PC-9 (cell line): Measurements from ENCODE around the gene NHLRC4. TPM values are rescaled to one million over a fixed set of nuclear protein-coding genes. Genes with fewer than 3 reads are reported as not detected.

ENCODE experiments used
- BruUV-seq: library from RNA; stranded (reverse); fragments of 400-500 nt; replicated peaks from 2 replicates; lab custom pipeline; 2021; lab: Mats Ljungman, UMichigan
- CTCF ChIA-PET: fragments of 300-600 bp; sonication (Branson Sonifier 250); formaldehyde crosslinking; loops from one replicate; lab custom pipeline; 2022; ENCODE audit warnings: antibody characterized with exemption; lab: Charles Lee
- POLR2A ChIA-PET: fragments of 300-600 bp; sonication (Branson Sonifier 250); formaldehyde crosslinking; loops from one replicate; lab custom pipeline; 2022; ENCODE audit warnings: antibody characterized with exemption; ENCODE audit not compliant: unreplicated experiment; lab: Charles Lee
- DNase-seq, 2 experiments: peaks; one replicate each; pipeline versions ENCODE4 v3.0.0 to v3.0.0-alpha.2; 2015 to 2022; ENCODE audit warnings: mixed read lengths in 1 of 2
- H2AFZ ChIP-seq: fragments of 200-600 bp; sonication (generic); 2 replicates; pipeline ENCODE4 v1.8.1; 2017; ENCODE audit warnings: antibody characterized with exemption
- H3F3A ChIP-seq: fragments of 200-600 bp; sonication (generic); 2 replicates; pipeline ENCODE4 v1.8.1; 2017; ENCODE audit warnings: antibody characterized with exemption, mild to moderate bottlenecking, low read depth; ENCODE audit not compliant: insufficient read depth
- H3K27ac ChIP-seq: fragments of 200-600 bp; sonication (generic); 2 replicates; pipeline ENCODE4 v1.6.1; 2016; ENCODE audit warnings: mixed run types
- H3K27me3 ChIP-seq: fragments of 200-600 bp; sonication (generic); 2 replicates; pipeline ENCODE4 v1.6.1; 2016; ENCODE audit warnings: low read depth, mixed run types; ENCODE audit not compliant: insufficient read depth
- H3K36me3 ChIP-seq: fragments of 200-600 bp; sonication (generic); 2 replicates; pipeline ENCODE4 v1.6.1; 2016; ENCODE audit warnings: low read depth, mixed run types
- H3K4me1 ChIP-seq: fragments of 200-600 bp; sonication (generic); replicated peaks from 2 replicates; pipeline ENCODE4 v1.6.1; 2016; ENCODE audit warnings: mixed run types; ENCODE audit not compliant: insufficient read depth
- H3K4me2 ChIP-seq: fragments of 200-600 bp; sonication (generic); 2 replicates; pipeline ENCODE4 v1.6.1; 2017; ENCODE audit warnings: mixed run types
- H3K4me3 ChIP-seq: fragments of 200-600 bp; sonication (generic); 2 replicates; pipeline ENCODE4 v1.6.1; 2016; ENCODE audit warnings: mixed run types
- H3K79me2 ChIP-seq: fragments of 200-600 bp; sonication (generic); 2 replicates; pipeline ENCODE4 v1.6.1; 2017; ENCODE audit warnings: low read depth, mixed run types
- H3K9me2 ChIP-seq: fragments of 200-600 bp; sonication (generic); 2 replicates; pipeline ENCODE4 v1.8.1; 2017; ENCODE audit warnings: mild to moderate bottlenecking; ENCODE audit not compliant: insufficient read depth
- H3K9me3 ChIP-seq: fragments of 200-600 bp; sonication (generic); 2 replicates; pipeline ENCODE4 v1.8.1; 2016; ENCODE audit warnings: low read depth; ENCODE audit not compliant: insufficient read depth
- H4K20me1 ChIP-seq: fragments of 200-600 bp; sonication (generic); 2 replicates; pipeline ENCODE4 v1.8.1; 2017; ENCODE audit not compliant: insufficient read depth
- EZH2 ChIP-seq: fragments of 200-600 bp; sonication (generic); IDR thresholded peaks from 2 replicates; pipeline ENCODE4 v1.8.0; 2017; ENCODE audit warnings: antibody characterized with exemption, low read depth
- intact Hi-C: fragments of 100-400 bp; cut with micrococcal nuclease; formaldehyde crosslinking; loops from one replicate; pipeline ENCODE4 v1.10.0; 2022; ENCODE audit not compliant: unreplicated experiment
- microRNA-seq: library from miRNA; unstranded; fragments of <30 nt; microRNA quantifications from one replicate; pipeline ENCODE4 v1.2.0, GENCODE V29; 2021; ENCODE audit warnings: borderline number of aligned reads, borderline replicate concordance
- total RNA-seq: library from RNA; stranded (reverse); gene quantifications from 2 replicates; pipeline ENCODE4 v1.2.3, GENCODE V29; 2021
- TF ChIP-seq, protein P1 (sequence below): fragments of 200-600 bp; sonication (generic); conservative IDR thresholded peaks from 2 replicates; pipeline ENCODE4 v1.6.1; 2017; ENCODE audit warnings: mixed run types, antibody characterized with exemption, mild to moderate bottlenecking, moderate library complexity

NHLRC4 gene
- total RNA-seq, 1 experiment from 2014 or later: not detected

DNA sequence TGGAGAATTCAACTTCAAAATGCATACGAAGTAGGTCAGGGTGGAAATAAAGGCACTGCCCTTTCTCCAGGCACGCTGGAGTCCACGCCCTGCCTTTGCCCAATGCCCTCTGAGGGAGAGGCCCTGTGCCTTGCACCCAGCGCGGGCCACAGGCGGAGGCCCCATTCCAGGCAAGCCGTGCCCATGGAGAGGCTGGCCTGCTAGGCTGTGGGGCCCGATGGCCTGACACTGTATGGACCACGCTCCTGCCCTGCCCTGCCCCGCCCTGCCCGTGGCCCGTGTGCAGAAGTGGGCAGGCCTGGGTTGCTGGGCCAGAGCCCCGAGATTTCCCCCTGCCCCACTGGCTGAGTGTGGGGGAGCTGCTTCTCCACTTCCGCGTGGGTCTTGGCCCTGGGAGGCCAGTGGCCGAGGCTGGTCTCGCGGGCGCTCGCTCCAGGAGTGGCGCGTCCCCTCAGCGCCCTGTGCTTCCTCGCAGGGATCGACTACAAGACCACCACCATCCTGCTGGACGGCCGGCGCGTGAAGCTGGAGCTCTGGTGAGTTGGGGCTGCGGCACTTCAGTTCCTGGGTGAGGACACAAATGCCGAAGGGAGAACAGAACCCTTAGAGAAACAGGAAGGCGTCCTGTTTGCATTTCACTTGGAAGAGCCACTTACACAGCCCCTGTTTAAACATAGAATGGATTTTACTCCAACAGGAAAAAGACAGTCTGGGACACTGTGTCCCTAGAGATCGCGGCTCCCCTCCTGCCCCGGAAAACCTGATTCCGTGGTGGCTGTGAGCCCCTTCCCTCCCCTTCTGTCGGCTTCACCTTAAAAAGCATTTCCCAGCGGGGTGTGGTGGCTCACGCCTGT lies 50.2 kb downstream of the NHLRC4 start:
- no peak for TF ChIP-seq EZH2
- TF ChIP-seq, protein P1, sequence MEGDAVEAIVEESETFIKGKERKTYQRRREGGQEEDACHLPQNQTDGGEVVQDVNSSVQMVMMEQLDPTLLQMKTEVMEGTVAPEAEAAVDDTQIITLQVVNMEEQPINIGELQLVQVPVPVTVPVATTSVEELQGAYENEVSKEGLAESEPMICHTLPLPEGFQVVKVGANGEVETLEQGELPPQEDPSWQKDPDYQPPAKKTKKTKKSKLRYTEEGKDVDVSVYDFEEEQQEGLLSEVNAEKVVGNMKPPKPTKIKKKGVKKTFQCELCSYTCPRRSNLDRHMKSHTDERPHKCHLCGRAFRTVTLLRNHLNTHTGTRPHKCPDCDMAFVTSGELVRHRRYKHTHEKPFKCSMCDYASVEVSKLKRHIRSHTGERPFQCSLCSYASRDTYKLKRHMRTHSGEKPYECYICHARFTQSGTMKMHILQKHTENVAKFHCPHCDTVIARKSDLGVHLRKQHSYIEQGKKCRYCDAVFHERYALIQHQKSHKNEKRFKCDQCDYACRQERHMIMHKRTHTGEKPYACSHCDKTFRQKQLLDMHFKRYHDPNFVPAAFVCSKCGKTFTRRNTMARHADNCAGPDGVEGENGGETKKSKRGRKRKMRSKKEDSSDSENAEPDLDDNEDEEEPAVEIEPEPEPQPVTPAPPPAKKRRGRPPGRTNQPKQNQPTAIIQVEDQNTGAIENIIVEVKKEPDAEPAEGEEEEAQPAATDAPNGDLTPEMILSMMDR: no peak
- peaks cover 5% of the 10 kb centered on the region for H3F3A ChIP-seq
- H4K20me1 ChIP-seq: peaks cover 14% of the 10 kb centered on the region; the same call in 1 of the 2 replicates
- H3K36me3 ChIP-seq: no peaks in the 10 kb centered on the region
- no peak overlapping the region for H2AFZ ChIP-seq
- intact Hi-C loops: no loop called here
- no peak overlapping the region for H3K27ac ChIP-seq
- H3K9me2 ChIP-seq: no peaks in the 10 kb centered on the region
- H3K4me1 ChIP-seq: no peaks in the 10 kb centered on the region
- DNase-seq: no peak
- BruUV-seq: no TSS peak
- H3K27me3 ChIP-seq: no peaks in the 10 kb centered on the region
- 0 out of 2 replicates have a peak, but pooled peaks cover 3% of the 10 kb centered on the region for H3K79me2 ChIP-seq
- ChIA-PET POLR2A (no interaction called here), CTCF (no interaction called here)
- H3K4me3 ChIP-seq: no peak overlapping the region
- H3K9me3 ChIP-seq: no peaks in the 10 kb centered on the region
- H3K4me2 ChIP-seq: no peak overlapping the region

DNA sequence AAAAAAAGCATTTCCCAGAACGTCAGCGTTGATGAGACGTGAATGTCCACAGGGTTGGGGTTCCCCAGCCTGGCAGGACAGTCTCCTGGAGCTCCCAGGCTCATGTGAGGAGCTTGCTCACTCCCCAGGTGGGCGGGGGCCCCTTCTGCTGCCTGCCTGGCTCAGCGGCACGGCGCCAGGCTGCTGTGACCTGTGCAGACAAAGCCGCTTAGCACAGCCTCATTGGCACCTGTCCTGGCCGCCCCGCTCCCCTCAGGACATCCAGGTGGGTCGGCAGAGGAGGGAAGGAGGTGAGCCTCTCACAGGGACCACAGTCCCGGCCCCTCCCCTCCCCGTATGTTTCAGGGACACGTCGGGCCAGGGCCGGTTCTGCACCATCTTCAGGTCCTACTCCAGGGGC lies 51.0 kb downstream of the NHLRC4 start:
- POLR2A ChIA-PET: no interaction called here
- CTCF ChIA-PET: no interaction called here
- BruUV-seq: no TSS peak

More for the DNA sequence above, 51.0 kb downstream of the NHLRC4 start:
- TF ChIP-seq, protein P1: no peak
- no peak for TF ChIP-seq EZH2
- no peaks in the 10 kb centered on the region for H3K27me3 ChIP-seq
- intact Hi-C loops: no loop called here
- H3K4me3 ChIP-seq: no peak overlapping the region
- H3K27ac ChIP-seq: no peak overlapping the region
- no peak overlapping the region for H2AFZ ChIP-seq
- peaks cover 5% of the 10 kb centered on the region for H3F3A ChIP-seq
- no peaks in the 10 kb centered on the region for H3K9me3 ChIP-seq
- no peak for DNase-seq
- H3K9me2 ChIP-seq: no peaks in the 10 kb centered on the region
- peaks cover 14% of the 10 kb centered on the region; the same call in 1 of the 2 replicates for H4K20me1 ChIP-seq
- H3K36me3 ChIP-seq: no peaks in the 10 kb centered on the region
- H3K4me1 ChIP-seq: no peaks in the 10 kb centered on the region
- no peak overlapping the region for H3K4me2 ChIP-seq
- H3K79me2 ChIP-seq: 0 out of 2 replicates have a peak, but pooled peaks cover 3% of the 10 kb centered on the region

Small RNAs within 50 kb of the gene (microRNA-seq; reads per million reads assigned to microRNA genes)
- gene MIR3176 (5.4 reads per million), gene MIR5587 (not detected)

Other genes with a start within 250 kb of the NHLRC4 start
- 42.0 and 51.2 TPM in 2 replicates for gene AXIN1, start 214.3 kb upstream of the NHLRC4 start, total RNA-seq
- gene MRPL28, start 196.5 kb upstream of the NHLRC4 start, total RNA-seq: 130 and 150 TPM in 2 replicates
- 41.4 and 45.6 TPM in 2 replicates for gene PGAP6, start 185.0 kb upstream of the NHLRC4 start, total RNA-seq
- gene NME4, start 169.8 kb upstream of the NHLRC4 start, total RNA-seq: 157 and 159 TPM in 2 replicates
- 65.4 and 78.4 TPM in 2 replicates for gene DECR2, start 165.1 kb upstream of the NHLRC4 start, total RNA-seq
- gene RAB11FIP3, start 141.4 kb upstream of the NHLRC4 start, total RNA-seq: 38.4 and 42.4 TPM in 2 replicates
- gene CAPN15, start 39.3 kb upstream of the NHLRC4 start, total RNA-seq: 66.8 and 68.9 TPM in 2 replicates
- 0.35 TPM in 1 of 2 replicates, not detected in the other for gene PRR35, start 6.6 kb upstream of the NHLRC4 start, total RNA-seq
- gene PIGQ, start 3.0 kb downstream of the NHLRC4 start, total RNA-seq: 72.5 and 96.1 TPM in 2 replicates
- gene RAB40C, start 23.1 kb downstream of the NHLRC4 start, total RNA-seq: 43.6 and 47.1 TPM in 2 replicates
- gene WFIKKN1, start 64.0 kb downstream of the NHLRC4 start, total RNA-seq: 6.9 and 9.2 TPM in 2 replicates
- 144 and 158 TPM in 2 replicates for gene METTL26, start 69.3 kb downstream of the NHLRC4 start, total RNA-seq
- gene MCRIP2, start 74.8 kb downstream of the NHLRC4 start, total RNA-seq: 64.2 and 69.6 TPM in 2 replicates
- 118 and 126 TPM in 2 replicates for gene WDR90, start 82.4 kb downstream of the NHLRC4 start, total RNA-seq
- gene RHOT2, start 101.1 kb downstream of the NHLRC4 start, total RNA-seq: 143 and 173 TPM in 2 replicates
- 18.1 and 19.9 TPM in 2 replicates for gene RHBDL1, start 108.7 kb downstream of the NHLRC4 start, total RNA-seq
- gene STUB1, start 113.4 kb downstream of the NHLRC4 start, total RNA-seq: 174 and 211 TPM in 2 replicates
- 57.4 and 61.6 TPM in 2 replicates for gene JMJD8, start 117.3 kb downstream of the NHLRC4 start, total RNA-seq
- 23.9 and 33.6 TPM in 2 replicates for gene WDR24, start 123.4 kb downstream of the NHLRC4 start, total RNA-seq
- 22.2 and 24.0 TPM in 2 replicates for gene FBXL16, start 138.8 kb downstream of the NHLRC4 start, total RNA-seq
- gene METRN, start 148.1 kb downstream of the NHLRC4 start, total RNA-seq: 77.5 and 88.5 TPM in 2 replicates
- gene ANTKMT, start 154.1 kb downstream of the NHLRC4 start, total RNA-seq: 55.0 and 102 TPM in 2 replicates
- 4.2 and 6.4 TPM in 2 replicates for gene CCDC78, start 159.4 kb downstream of the NHLRC4 start, total RNA-seq
- gene HAGHL, start 160.1 kb downstream of the NHLRC4 start, total RNA-seq: 31.0 and 57.6 TPM in 2 replicates
- 44.2 and 45.8 TPM in 2 replicates for gene CIAO3, start 174.0 kb downstream of the NHLRC4 start, total RNA-seq
- 59.9 and 86.4 TPM in 2 replicates for gene MSLN, start 193.7 kb downstream of the NHLRC4 start, total RNA-seq
- gene RPUSD1, start 221.4 kb downstream of the NHLRC4 start, total RNA-seq: 53.3 and 56.7 TPM in 2 replicates
- gene CHTF18, start 221.6 kb downstream of the NHLRC4 start, total RNA-seq: 67.7 and 77.8 TPM in 2 replicates
- not detected in 2 replicates for gene GNG13, start 233.7 kb downstream of the NHLRC4 start, total RNA-seq